Loucy (cell line): Measurements from ENCODE around the gene SLC25A17.

Experiments
- CTCF ChIP-seq: fragments of 200-600 bp; sonication (generic); conservative IDR thresholded peaks from 2 replicates; pipeline ENCODE4 v1.5.1; 2014; ENCODE audit warnings: mild to moderate bottlenecking, antibody characterized with exemption, low read length
- EZH2phosphoT487 ChIP-seq: fragments of 200-600 bp; IDR thresholded peaks from 2 replicates; pipeline ENCODE4 v1.6.1; 2018; ENCODE audit warnings: antibody characterized with exemption, mild to moderate bottlenecking, moderate library complexity, borderline replicate concordance

- TF ChIP-seq CTCF (no peak), EZH2phosphoT487 (no peak)
Observed at GRCh38 chr22:40797427-40797826, 21.7 kb downstream of the SLC25A17 start.
